Astrocyte (in vitro differentiated cells and primary cell): ENCODE data around the gene ANKRD24. TPM values are rescaled to one million over a fixed set of nuclear protein-coding genes. Genes with fewer than 3 reads are reported as not detected.

Experiments
- DNase-seq: peaks from one replicate; pipeline ENCODE4 v3.0.0-alpha.2; 2010; ENCODE audit warnings: low read depth
- FAIRE-seq: peaks from 2 replicates; lab custom pipeline; 2011; peaks lifted over from hg19 to GRCh38; lab: Jason Lieb, UNC
- H2AFZ ChIP-seq: 2 replicates; pipeline ENCODE4 v1.6.0; 2012; ENCODE audit warnings: low read depth, low read length, inconsistent platforms
- H3K27ac ChIP-seq: 2 replicates; pipeline ENCODE4 v1.5.1; 2011; ENCODE audit warnings: low read depth, low read length, inconsistent platforms
- H3K27me3 ChIP-seq: 2 replicates; pipeline ENCODE4 v1.6.0; 2011; ENCODE audit warnings: low read length, inconsistent platforms; ENCODE audit not compliant: insufficient read depth
- H3K36me3 ChIP-seq: 2 replicates; pipeline ENCODE4 v1.5.1; 2011; ENCODE audit warnings: low read length, inconsistent platforms; ENCODE audit not compliant: insufficient read depth
- H3K4me1 ChIP-seq: 2 replicates; pipeline ENCODE4 v1.5.1; 2011; ENCODE audit warnings: low read length, inconsistent platforms; ENCODE audit not compliant: insufficient read depth
- H3K4me2 ChIP-seq: 2 replicates; pipeline ENCODE4 v1.6.0; 2012; ENCODE audit warnings: low read length, inconsistent platforms
- H3K4me3 ChIP-seq: 2 replicates; pipeline ENCODE4 v1.5.1; 2011; ENCODE audit warnings: low read depth, mild to moderate bottlenecking, low read length, inconsistent platforms; ENCODE audit not compliant: insufficient read depth
- H3K79me2 ChIP-seq: 2 replicates; pipeline ENCODE4 v1.6.0; 2012; ENCODE audit warnings: mild to moderate bottlenecking, low read length, inconsistent platforms; ENCODE audit not compliant: insufficient read depth
- H3K9ac ChIP-seq: 2 replicates; pipeline ENCODE4 v1.6.0; 2012; ENCODE audit warnings: mild to moderate bottlenecking, low read length, inconsistent platforms
- H3K9me3 ChIP-seq: 2 replicates; pipeline ENCODE4 v1.5.1; 2012; ENCODE audit warnings: low read depth, mild to moderate bottlenecking, low read length, inconsistent platforms; ENCODE audit not compliant: insufficient read depth
- H4K20me1 ChIP-seq: 2 replicates; pipeline ENCODE4 v1.6.0; 2012; ENCODE audit warnings: low read length, inconsistent platforms; ENCODE audit not compliant: insufficient read depth
- H3K27ac Mint-ChIP-seq: one replicate; pipeline ENCODE4 v1.8.0; 2021; ENCODE audit warnings: mild to moderate bottlenecking, mixed read lengths; ENCODE audit not compliant: unreplicated experiment
- H3K27me3 Mint-ChIP-seq: one replicate; pipeline ENCODE4 v1.8.0; 2021; ENCODE audit warnings: low read depth, mixed read lengths; ENCODE audit not compliant: unreplicated experiment
- H3K36me3 Mint-ChIP-seq: one replicate; pipeline ENCODE4 v1.8.0; 2021; ENCODE audit warnings: low read depth, mixed read lengths; ENCODE audit not compliant: unreplicated experiment
- H3K4me1 Mint-ChIP-seq: one replicate; pipeline ENCODE4 v1.8.0; 2021; ENCODE audit warnings: low read depth, mixed read lengths; ENCODE audit not compliant: unreplicated experiment
- H3K4me3 Mint-ChIP-seq: one replicate; pipeline ENCODE4 v1.8.0; 2021; ENCODE audit warnings: mild to moderate bottlenecking, moderate library complexity, mixed read lengths; ENCODE audit not compliant: unreplicated experiment
- H3K9me3 Mint-ChIP-seq: one replicate; pipeline ENCODE4 v1.8.0; 2021; ENCODE audit warnings: mild to moderate bottlenecking, mixed read lengths; ENCODE audit not compliant: unreplicated experiment
- EZH2 ChIP-seq: IDR thresholded peaks from 2 replicates; pipeline ENCODE4 v1.6.1; 2012; ENCODE audit warnings: mild to moderate bottlenecking, low read length, inconsistent platforms; ENCODE audit not compliant: insufficient read depth
- total RNA-seq: library from RNA; stranded (reverse); gene quantifications from 2 replicates; pipeline ENCODE4 v1.2.1, GENCODE V29; 2021
- TF ChIP-seq, protein P1 (sequence below): IDR thresholded peaks from 2 replicates; pipeline ENCODE4 v1.5.1; 2011; ENCODE audit warnings: low read depth, mild to moderate bottlenecking, inconsistent platforms, low read length, moderate library complexity; ENCODE audit not compliant: insufficient read depth

The ANKRD24 gene
- total RNA-seq, 1 donor from 2014 or later = 0.73 TPM

DNA sequence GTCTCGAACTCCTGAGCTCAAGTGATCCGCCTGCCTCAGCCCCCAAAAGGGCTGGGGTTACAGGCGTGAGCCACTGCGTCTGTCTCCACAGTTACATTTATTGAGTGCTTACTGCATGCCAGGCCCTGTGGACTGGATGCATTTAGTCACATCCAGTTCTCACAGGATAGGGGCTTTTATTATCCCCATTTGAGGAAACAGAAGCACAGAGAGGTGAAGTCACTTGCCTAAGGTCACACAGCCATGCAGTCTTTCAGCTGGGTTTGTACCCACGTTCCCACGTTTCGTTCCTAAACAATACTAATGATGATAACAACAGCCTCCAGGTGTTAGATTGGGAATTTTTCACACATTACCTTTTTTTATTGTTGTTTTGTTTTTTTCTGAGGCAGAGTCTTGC, 37.7 kb downstream of the ANKRD24 start:
- Mint-ChIP-seq H3K36me3 (peaks cover 2% of the 10 kb centered on the region), H3K4me1 (no peaks in the 10 kb centered on the region), H3K4me3 (no peak overlapping the region), H3K9me3 (no peaks in the 10 kb centered on the region), H3K27me3 (no peaks in the 10 kb centered on the region), H3K27ac (no peak overlapping the region)
- no peaks in the 10 kb centered on the region for H3K9me3 ChIP-seq
- H3K9ac ChIP-seq = no peak overlapping the region
- no peaks in the 10 kb centered on the region for H3K79me2 ChIP-seq
- FAIRE-seq = no peak
- H4K20me1 ChIP-seq = no peaks in the 10 kb centered on the region
- H3K27ac ChIP-seq = no peak overlapping the region
- no peaks in the 10 kb centered on the region for H3K4me1 ChIP-seq
- no peaks in the 10 kb centered on the region for H3K36me3 ChIP-seq
- no peaks in the 10 kb centered on the region for H3K27me3 ChIP-seq
- no peak overlapping the region for H2AFZ ChIP-seq
- DNase-seq = no peak
- TF ChIP-seq EZH2 = no peak
- TF ChIP-seq, protein P1, sequence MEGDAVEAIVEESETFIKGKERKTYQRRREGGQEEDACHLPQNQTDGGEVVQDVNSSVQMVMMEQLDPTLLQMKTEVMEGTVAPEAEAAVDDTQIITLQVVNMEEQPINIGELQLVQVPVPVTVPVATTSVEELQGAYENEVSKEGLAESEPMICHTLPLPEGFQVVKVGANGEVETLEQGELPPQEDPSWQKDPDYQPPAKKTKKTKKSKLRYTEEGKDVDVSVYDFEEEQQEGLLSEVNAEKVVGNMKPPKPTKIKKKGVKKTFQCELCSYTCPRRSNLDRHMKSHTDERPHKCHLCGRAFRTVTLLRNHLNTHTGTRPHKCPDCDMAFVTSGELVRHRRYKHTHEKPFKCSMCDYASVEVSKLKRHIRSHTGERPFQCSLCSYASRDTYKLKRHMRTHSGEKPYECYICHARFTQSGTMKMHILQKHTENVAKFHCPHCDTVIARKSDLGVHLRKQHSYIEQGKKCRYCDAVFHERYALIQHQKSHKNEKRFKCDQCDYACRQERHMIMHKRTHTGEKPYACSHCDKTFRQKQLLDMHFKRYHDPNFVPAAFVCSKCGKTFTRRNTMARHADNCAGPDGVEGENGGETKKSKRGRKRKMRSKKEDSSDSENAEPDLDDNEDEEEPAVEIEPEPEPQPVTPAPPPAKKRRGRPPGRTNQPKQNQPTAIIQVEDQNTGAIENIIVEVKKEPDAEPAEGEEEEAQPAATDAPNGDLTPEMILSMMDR = no peak
- H3K4me2 ChIP-seq = no peak overlapping the region
- no peak overlapping the region for H3K4me3 ChIP-seq

DNA sequence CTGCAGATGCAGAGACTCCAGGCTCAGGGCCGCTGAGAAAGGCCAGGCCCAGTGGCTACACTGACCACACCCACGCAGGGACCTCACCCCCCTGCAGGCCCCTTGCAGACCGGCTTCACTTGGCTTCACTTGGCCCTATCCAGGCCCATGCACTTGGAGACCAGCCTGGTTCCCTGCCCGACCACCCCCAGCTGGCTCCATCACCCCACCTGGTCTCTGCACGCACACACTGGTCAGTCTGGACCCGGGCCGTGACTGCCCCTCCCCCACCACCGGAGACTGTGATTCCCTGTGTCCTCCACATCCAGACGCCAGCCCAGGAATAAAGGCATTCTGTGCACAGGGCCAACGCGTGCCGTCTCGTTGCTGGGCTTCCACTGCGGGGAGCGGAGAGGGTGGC, 42.0 kb downstream of the ANKRD24 start:
- Histone ChIP-seq H3K9me3 (no peaks in the 10 kb centered on the region), H4K20me1 (no peaks in the 10 kb centered on the region), H3K4me3 (no peak overlapping the region), H3K27ac (no peak overlapping the region), H3K79me2 (no peaks in the 10 kb centered on the region), H3K9ac (no peak overlapping the region), H3K36me3 (no peaks in the 10 kb centered on the region), H3K27me3 (peaks cover 7% of the 10 kb centered on the region), H3K4me1 (peaks cover 11% of the 10 kb centered on the region), H2AFZ (no peak overlapping the region), H3K4me2 (no peak overlapping the region)
- FAIRE-seq (no peak), DNase-seq (no peak)
- Mint-ChIP-seq H3K27ac (no peak overlapping the region), H3K36me3 (no peaks in the 10 kb centered on the region), H3K27me3 (no peaks in the 10 kb centered on the region), H3K9me3 (no peaks in the 10 kb centered on the region), H3K4me3 (no peak overlapping the region), H3K4me1 (no peaks in the 10 kb centered on the region)
- TF ChIP-seq EZH2 = no peak
- TF ChIP-seq, protein P1 = no peak

DNA sequence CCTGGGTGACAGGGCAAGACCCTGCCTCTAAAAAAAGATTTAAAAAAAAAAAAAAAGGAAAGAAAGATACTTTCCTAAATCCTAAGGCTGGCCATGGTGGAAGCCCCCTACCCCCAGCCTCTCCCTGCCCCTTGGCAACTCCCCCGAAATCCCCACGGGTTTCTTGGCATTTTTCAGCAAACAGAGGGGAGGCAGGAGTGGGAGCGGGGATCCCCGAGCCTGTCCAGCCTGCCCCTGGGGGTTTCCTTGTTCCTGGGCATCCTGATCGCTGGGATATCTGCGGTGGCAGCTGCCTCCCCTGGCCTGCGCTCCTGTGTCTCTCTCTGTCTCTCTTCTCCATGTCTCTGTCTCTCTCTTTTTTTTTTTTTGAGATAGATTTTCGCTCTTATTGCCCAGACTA, 43.4 kb downstream of the ANKRD24 start:
- no peaks in the 10 kb centered on the region for H3K36me3 ChIP-seq
- DNase-seq (no peak), FAIRE-seq (no peak)
- Mint-ChIP-seq H3K27me3 (no peaks in the 10 kb centered on the region), H3K4me1 (peaks cover 2% of the 10 kb centered on the region), H3K4me3 (no peak overlapping the region), H3K9me3 (no peaks in the 10 kb centered on the region), H3K36me3 (no peaks in the 10 kb centered on the region), H3K27ac (no peak overlapping the region)
- no peak overlapping the region for H3K4me3 ChIP-seq
- no peak overlapping the region for H3K4me2 ChIP-seq
- H3K27ac ChIP-seq = no peak overlapping the region
- H3K79me2 ChIP-seq = no peaks in the 10 kb centered on the region
- no peaks in the 10 kb centered on the region for H4K20me1 ChIP-seq
- H2AFZ ChIP-seq = no peak overlapping the region
- TF ChIP-seq, protein P1 = no peak
- TF ChIP-seq EZH2 = no peak
- peaks cover 7% of the 10 kb centered on the region for H3K27me3 ChIP-seq
- H3K4me1 ChIP-seq = peaks cover 13% of the 10 kb centered on the region
- H3K9ac ChIP-seq = no peak overlapping the region
- no peaks in the 10 kb centered on the region for H3K9me3 ChIP-seq
